RWPE1 (cell line): Measurements from ENCODE around the gene SURF1.

ENCODE experiments used
- CTCF ChIA-PET: fragments of 350-600 bp; sonication (Branson Sonifier 250); formaldehyde crosslinking; extraction: SDS; loops from one replicate; lab custom pipeline; 2021; lab: Yijun Ruan, JAX
- POLR2A ChIA-PET: fragments of 400-600 bp; formaldehyde crosslinking; extraction: SDS; loops from one replicate; lab custom pipeline; 2020; ENCODE audit warnings: antibody characterized with exemption; ENCODE audit not compliant: low non-redundant PET; lab: Yijun Ruan, JAX
- DNase-seq: peaks from one replicate; pipeline ENCODE4 v3.0.0; 2012; ENCODE audit warnings: low spot score
- H3K27ac ChIP-seq: fragments of 450-650 bp; 2 replicates; pipeline ENCODE4 v1.5.1; 2017
- TF ChIP-seq, protein P1 (sequence below): fragments of 450-650 bp; conservative IDR thresholded peaks from 2 replicates; pipeline ENCODE4 v1.5.1; 2017; ENCODE audit warnings: low read depth, mild to moderate bottlenecking

Gene SURF1

DNA sequence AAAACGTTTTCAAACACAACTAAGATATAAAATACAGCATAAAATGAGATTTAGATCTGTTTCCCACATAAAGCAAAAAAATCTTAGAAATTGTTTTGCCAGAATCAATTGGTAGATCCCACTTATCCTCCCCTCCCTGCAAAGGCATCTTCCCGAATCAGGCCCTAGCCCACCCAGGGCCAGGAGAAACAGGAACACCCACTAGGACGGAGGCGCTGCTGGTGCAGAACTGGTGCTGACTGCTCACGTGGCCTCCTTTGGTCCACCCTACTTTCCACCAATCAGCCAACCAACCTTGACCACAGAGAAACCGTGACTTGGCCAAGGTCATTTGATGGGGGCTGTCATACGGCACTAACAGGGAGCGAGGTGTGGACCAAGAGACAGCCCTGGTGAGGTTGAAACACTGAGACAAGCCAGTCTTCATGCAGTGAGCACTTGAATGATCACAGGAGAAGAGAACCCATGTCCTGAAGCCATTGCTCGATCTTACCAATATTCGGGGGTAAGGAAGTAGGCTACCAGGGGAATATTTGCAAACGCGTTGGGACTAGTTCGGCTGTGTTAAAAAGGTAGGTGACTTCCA lies 5.3 kb upstream of the SURF1 start:
- no peak for DNase-seq
- ChIA-PET POLR2A (no interaction called here), CTCF (no interaction called here)
- peak overlapping the region; percentile 75 for H3K27ac ChIP-seq
- TF ChIP-seq, protein P1, sequence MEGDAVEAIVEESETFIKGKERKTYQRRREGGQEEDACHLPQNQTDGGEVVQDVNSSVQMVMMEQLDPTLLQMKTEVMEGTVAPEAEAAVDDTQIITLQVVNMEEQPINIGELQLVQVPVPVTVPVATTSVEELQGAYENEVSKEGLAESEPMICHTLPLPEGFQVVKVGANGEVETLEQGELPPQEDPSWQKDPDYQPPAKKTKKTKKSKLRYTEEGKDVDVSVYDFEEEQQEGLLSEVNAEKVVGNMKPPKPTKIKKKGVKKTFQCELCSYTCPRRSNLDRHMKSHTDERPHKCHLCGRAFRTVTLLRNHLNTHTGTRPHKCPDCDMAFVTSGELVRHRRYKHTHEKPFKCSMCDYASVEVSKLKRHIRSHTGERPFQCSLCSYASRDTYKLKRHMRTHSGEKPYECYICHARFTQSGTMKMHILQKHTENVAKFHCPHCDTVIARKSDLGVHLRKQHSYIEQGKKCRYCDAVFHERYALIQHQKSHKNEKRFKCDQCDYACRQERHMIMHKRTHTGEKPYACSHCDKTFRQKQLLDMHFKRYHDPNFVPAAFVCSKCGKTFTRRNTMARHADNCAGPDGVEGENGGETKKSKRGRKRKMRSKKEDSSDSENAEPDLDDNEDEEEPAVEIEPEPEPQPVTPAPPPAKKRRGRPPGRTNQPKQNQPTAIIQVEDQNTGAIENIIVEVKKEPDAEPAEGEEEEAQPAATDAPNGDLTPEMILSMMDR = no peak

DNA sequence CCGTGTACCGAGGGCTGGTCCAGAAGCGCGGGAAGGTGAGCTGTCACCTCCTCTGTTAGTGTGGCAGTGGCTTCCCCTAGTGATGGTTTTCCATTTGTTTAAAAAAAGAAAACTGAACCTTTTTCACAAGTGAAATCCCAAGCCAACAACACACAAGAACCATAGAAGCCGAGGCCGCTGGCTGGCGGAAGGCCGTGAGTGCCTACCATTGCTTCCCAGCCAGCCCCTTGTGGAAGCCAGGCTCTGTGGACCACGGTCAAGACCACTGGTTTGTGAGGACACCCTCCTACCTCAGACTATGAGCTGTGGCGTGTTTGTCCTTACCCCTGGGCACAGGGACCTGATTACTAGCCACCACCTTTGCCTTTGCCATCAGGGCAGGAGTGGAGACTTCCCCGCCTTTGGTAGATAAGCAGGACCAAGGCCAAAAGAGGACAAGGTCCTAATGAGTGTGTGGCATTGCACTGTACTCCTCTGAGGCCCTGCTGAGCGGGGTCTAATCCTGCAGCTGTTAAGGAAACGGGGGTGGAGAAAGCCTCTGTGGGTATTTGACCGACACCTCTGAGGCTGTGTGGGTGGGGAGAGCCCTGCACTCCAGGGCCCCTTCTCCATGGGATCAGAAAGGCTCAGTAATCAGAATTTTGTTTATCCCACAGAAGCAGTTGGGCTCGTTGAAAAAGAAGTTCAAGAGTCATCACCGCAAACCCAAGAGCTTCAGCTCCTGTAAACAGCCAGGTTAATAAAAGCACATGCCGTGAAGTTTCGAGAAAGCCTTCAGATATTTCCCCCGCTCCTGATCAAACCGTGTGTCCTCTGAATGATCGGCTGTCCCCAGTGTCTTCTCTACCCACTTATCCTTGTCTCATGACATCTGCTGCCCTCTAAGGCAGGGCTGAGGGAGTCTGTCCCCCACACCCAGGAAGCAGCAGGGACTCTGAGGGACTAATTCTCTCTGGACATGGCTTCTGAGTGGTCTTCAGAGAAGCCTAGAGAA lies 4.4 kb upstream of the SURF1 start:
- CTCF ChIA-PET = interaction anchor here (0.6 to 1.3 kb wide), 4 partner anchors 14 to 44 kb away, joined by 3 to 5 read pairs (median 4); no protein-coding TSS in a partner anchor
- H3K27ac ChIP-seq = peak overlapping the region; percentile 75
- DNase-seq = no peak
- POLR2A ChIA-PET = interaction anchor here (0.6 kb wide), 1 partner anchor 29 kb away, joined by 4 read pairs; no protein-coding TSS in a partner anchor
- TF ChIP-seq, protein P1 = no peak

DNA sequence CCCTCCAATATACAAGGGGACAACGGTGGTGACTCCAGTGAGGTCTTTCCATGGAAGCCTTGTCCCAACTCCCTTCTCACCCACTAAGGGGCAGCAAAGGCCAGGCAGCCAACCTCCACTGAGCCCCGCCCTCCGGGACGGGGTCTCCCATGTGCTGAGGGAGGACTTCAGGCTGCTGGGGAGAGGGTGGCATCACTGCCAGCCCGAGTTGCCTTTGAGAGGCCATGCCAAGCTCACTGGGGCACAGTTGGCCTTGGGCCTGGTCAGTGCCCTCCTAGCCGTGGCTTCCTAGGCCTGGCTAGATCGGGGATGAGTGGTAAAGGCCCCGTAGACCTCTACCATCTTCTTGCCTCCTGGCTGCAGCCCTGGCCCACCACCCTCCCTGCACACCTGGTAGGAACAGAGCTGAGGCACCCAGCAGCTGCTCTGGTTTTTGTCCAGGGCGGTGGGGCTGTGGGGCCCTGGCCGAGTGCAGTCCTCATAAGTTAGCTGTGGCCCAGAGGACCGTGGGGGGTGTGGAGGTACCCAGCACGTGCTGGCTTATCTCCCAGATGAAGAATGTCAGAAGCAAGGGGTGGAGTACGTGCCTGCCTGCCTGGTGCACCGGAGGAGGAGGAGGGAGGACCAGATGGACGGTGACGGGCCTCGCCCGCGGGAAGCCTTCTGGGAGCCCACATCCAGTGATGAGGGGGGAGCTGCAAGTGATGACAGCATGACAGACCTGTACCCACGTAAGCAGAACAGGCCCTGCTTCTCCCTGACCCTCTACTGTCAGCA lies 3.3 kb upstream of the SURF1 start:
- TF ChIP-seq, protein P1 = no peak; the same call in 1 of the 2 replicates
- no peak for DNase-seq
- H3K27ac ChIP-seq = peak overlapping the region; percentile 75
- CTCF ChIA-PET = interaction anchor here (0.7 to 1.5 kb wide), 5 partner anchors 18 to 127 kb away, joined by 4 to 9 read pairs (median 5); no protein-coding TSS in a partner anchor
- POLR2A ChIA-PET = interaction anchor here (0.6 kb wide), 1 partner anchor 13 kb away, joined by 3 read pairs; no protein-coding TSS in a partner anchor

DNA sequence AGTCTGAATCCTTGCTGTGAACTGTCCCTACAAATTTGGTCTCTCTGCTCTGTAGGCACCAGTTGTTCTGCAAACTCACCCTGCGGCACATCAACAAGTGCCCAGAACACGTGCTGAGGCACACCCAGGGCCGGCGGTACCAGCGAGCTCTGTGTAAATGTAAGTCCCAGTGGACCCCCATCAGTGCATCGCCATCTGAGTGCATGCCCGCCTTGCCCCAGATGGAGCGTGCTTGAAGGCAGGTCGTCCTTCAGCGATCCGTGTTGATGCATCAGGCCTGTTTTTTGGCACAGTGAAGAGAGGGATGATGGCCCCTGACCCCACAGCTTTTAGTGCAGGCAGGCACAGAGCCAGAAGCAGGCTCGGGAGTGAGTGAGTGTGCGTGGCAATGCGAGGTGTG lies 1.4 kb upstream of the SURF1 start:
- peak overlapping the region; percentile 75 for H3K27ac ChIP-seq
- no peak for DNase-seq
- TF ChIP-seq, protein P1 = no peak
- POLR2A ChIA-PET = interaction anchor here (1.3 kb wide), 1 partner anchor 10 kb away, joined by 9 read pairs; the partner anchor contains the start of genes MED22 and RPL7A
- CTCF ChIA-PET = interaction anchor here (0.6 to 1.8 kb wide), 3 partner anchors 11 to 255 kb away, joined by 4 to 11 read pairs (median 4); no protein-coding TSS in a partner anchor

DNA sequence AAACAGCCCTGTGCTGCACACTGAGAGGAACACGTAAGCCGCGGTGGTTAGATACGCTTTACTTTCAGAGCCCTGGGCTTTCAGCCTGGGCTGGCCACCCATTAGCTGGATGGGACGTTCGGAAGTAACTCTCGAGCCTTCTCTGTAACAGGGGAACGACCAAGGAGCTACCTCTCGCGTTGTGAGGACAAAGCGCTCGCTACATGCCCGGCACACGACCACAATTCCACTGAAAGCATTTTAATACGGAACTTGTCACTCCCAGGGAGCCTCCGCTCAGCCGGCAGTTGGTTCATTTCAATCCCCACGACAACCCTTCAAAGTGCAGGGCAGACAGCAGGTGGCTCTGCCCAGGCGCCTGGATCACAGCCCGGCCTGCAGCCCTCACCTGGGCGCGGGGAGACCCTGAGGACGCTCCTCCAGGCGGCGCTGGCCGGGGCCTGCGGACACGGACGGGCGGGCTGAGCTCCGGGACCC lies 368 bp downstream of the SURF1 start:
- CTCF ChIA-PET = interaction anchor here (0.7 to 2.2 kb wide), 4 partner anchors 14 to 131 kb away, joined by 3 to 11 read pairs (median 7); no protein-coding TSS in a partner anchor
- TF ChIP-seq, protein P1 = no peak
- DNase-seq = no peak
- H3K27ac ChIP-seq = peak overlapping the region; percentile 75
- POLR2A ChIA-PET = interaction anchor here (0.7 to 1.5 kb wide), 4 partner anchors 10 to 668 kb away, joined by 3 to 8 read pairs (median 4); no protein-coding TSS in a partner anchor
